ENCODE measurements around the gene MARK2.

Gene MARK2

GRCh38 chr11:63911876-63912275 is 73.0 kb downstream of the MARK2 start:
- DNase-seq, result no peak

GRCh38 chr11:63912678-63913077 is 73.8 kb downstream of the MARK2 start:
- no peak for DNase-seq

GRCh38 chr11:63913866-63914830 is 75.2 kb downstream of the MARK2 start:
- no peak for DNase-seq

GRCh38 chr11:63914896-63915691 is 76.2 kb downstream of the MARK2 start:
- no peak for DNase-seq

GRCh38 chr11:63915961-63916836 is 77.3 kb downstream of the MARK2 start:
- DNase-seq, result peak; percentile 60

GRCh38 chr11:63916837-63917691 is 78.2 kb downstream of the MARK2 start, which contains the start of gene RCOR2:
Gene RCOR2, minus strand, starts transcription at chr11:63917164. Its CDS starts 708 bp downstream, at chr11:63916456.
- peak; percentile 87 for DNase-seq

GRCh38 chr11:63917692-63918506 is 79.0 kb downstream of the MARK2 start:
- peak; percentile 77 for DNase-seq

GRCh38 chr11:63918507-63919191 is 79.7 kb downstream of the MARK2 start:
- peak; percentile 28 for DNase-seq

GRCh38 chr11:63919267-63920125 is 80.6 kb downstream of the MARK2 start:
- DNase-seq, result no peak

GRCh38 chr11:63920126-63920938 is 81.4 kb downstream of the MARK2 start:
- no peak for DNase-seq

- no peak for DNase-seq
Measured at GRCh38 chr11:63920939-63921417, 82.1 kb downstream of the MARK2 start.

- no peak for DNase-seq
Measured at GRCh38 chr11:63922673-63923192, 83.8 kb downstream of the MARK2 start.

GRCh38 chr11:63923319-63923718 is 84.4 kb downstream of the MARK2 start:
- DNase-seq, result no peak

GRCh38 chr11:63929616-63930015 is 90.7 kb downstream of the MARK2 start:
- DNase-seq, result no peak

- no peak for DNase-seq
Measured at GRCh38 chr11:63931045-63931444, 92.1 kb downstream of the MARK2 start.

GRCh38 chr11:63931876-63932275 is 93.0 kb downstream of the MARK2 start:
- DNase-seq, result no peak

GRCh38 chr11:63933459-63933858 is 94.5 kb downstream of the MARK2 start:
- DNase-seq, result no peak
